ENCODE measurements around the gene AUTS2.
A peak's percentile ranks its signal among the peaks of the same experiment; 100 is the strongest.

The AUTS2 gene

DNA sequence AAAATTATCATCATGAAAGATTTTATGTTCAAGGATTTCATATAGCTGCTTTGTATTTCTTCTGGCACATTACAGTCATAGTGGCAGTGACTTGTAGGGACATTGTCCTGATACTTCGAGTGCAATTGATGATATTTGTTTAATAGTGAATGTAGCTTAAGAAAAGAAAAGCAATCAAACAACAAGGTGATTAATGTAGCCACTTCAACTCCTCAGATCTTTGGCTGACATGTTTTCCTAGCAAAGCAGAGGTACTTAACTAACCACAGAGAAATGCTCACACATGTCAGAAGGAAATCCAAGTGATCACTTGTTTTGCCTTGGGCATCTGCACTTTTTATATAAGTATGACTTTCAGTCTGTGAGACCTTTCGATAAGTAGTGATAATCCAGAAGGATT lies 470.3 kb downstream of the AUTS2 start:
- DNase-seq (ENCODE audit: low read depth), result no peak

GRCh38 chr7:70069977-70070376 lies 471.7 kb downstream of the AUTS2 start:
- no peak for DNase-seq (ENCODE audit: low read depth)

- no peak for DNase-seq (ENCODE audit: low read depth)
These were observed 473.5 kb downstream of the AUTS2 start for GRCh38 chr7:70071766-70072165.

DNA sequence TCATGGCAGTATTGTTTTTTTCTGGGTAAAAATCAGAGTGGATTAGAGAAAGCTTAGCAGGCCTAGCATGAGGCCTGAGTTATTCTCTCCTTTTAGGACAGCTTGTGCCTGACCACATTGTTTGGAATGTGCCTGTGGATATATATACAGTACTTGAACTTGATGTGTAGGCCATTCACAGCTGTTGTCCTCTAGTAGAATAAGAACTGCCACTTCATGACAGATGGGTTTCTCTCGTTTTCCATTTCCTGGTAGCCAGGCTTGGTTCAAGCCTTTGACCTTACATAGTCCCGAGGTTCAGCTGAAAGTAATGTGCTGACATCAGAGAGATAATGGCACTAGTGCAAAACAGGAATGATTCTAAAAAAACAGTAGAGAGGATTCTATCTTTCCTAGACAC lies 473.9 kb downstream of the AUTS2 start:
- peak; percentile 2 for DNase-seq (ENCODE audit: low read depth)

GRCh38 chr7:70076325-70076724 lies 478.1 kb downstream of the AUTS2 start:
- no peak for DNase-seq (ENCODE audit: low read depth)

DNA sequence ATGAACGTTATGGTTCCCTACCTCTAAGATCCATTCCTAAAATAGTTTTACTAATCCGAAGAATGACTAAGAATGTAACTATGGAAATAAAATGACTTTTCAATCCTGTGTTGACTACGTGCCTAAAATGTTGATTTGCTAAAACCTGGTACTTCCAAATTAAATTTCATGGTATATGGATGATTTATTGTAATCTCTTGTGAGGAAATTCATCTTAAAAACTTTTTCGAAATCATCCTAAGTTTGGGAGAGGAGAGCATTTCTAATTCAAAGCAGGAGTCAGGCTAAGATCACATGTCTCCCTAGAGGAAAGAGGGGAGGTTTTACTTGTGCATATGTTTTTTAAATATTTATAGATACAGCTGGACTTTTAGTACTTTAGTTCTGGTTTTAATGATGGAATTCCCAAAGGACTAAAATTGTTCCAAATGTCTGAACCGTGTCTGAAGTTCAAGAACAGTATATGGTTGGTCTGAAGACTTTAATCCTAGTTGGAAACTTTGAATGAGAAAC lies 483.9 kb downstream of the AUTS2 start:
- no peak for DNase-seq (ENCODE audit: low read depth)

GRCh38 chr7:70091362-70091761 lies 493.1 kb downstream of the AUTS2 start:
- DNase-seq (ENCODE audit: low read depth), result no peak

- DNase-seq (ENCODE audit: low read depth), result no peak
These were observed 494.3 kb downstream of the AUTS2 start for GRCh38 chr7:70092314-70093204.

GRCh38 chr7:70093205-70093904 lies 495.1 kb downstream of the AUTS2 start:
- DNase-seq (ENCODE audit: low read depth), result no peak

DNA sequence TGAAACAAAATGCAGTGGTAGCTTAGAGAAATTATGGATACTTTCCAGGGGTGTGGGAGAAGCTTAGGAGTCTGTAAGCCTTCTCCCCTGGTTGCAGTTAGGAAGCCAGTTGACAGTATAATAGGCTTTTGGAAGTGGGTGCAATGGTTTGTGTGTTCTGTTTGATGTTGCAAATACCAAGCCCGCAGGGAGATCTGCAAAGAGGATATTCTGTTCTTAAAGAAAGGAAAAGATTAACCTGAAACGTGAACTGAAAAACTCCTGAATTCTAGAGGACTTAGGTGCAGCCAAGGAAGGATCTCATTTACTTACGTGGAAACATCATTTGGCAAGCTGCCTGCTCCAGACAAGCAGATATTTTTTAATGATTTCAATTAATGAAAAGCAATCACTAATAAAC lies 496.6 kb downstream of the AUTS2 start:
- DNase-seq (ENCODE audit: low read depth), result no peak

DNA sequence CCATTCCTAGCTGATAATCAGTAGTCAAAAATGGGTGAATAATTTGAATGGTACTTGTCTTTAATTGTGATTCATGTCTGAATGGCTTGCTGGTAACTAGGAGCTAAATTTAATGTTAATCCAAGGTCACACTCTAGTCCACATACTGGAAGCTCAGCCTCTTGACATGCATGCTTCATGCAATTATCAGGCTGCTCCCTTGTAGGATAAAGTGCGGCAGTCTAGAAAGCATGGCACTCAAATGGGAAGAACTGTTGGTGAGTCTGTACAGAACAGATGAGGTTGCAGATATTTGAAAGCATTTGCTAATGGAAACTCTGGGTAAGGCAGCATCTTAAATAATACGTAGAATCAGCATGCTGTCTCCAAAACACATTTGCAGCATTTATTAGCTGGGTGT lies 499.4 kb downstream of the AUTS2 start:
- DNase-seq (ENCODE audit: low read depth), result no peak

GRCh38 chr7:70098133-70098561 lies 499.9 kb downstream of the AUTS2 start:
- DNase-seq (ENCODE audit: low read depth), result no peak

GRCh38 chr7:70098905-70099672 lies 500.8 kb downstream of the AUTS2 start:
- DNase-seq (ENCODE audit: low read depth), result no peak

DNA sequence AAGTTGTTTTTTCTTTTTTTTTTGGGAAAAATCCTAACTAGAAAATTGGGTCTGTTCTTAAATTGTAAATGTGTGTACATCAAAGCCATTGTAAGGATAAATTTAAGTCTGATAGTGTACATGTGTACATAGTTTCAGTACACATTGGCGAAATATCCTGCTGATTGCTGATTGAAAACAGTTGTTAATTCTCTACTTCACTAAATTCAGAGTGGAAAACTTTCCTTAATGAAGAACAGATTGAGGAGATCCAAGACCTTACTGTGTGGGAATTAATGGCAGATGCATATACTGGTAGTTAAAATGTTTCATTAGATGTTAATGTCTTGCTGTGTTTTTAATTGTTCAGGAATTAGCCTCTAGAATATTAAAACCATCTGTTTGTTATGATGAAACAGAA lies 506.0 kb downstream of the AUTS2 start:
- no peak for DNase-seq (ENCODE audit: low read depth)

DNA sequence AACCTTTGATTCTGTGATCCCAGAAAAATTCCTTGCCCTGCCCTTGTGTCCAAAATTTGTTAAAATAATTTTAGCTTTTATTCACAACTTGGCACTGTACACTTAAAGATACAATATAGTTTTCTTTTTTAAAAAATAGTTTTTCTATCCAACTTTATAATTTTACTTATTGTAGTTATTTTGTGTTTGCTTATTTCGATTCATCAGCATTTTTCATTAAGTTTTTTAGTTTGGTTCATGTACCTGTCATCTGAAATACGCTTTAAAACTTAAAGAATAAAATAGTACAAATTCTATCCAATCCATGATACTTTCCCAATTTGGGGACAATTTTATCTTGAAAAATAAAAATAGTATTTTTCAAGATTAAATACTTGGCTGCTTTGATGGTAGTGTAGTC lies 514.8 kb downstream of the AUTS2 start:
- no peak for DNase-seq (ENCODE audit: low read depth)

GRCh38 chr7:70113536-70113935 lies 515.3 kb downstream of the AUTS2 start:
- DNase-seq (ENCODE audit: low read depth), result no peak

DNA sequence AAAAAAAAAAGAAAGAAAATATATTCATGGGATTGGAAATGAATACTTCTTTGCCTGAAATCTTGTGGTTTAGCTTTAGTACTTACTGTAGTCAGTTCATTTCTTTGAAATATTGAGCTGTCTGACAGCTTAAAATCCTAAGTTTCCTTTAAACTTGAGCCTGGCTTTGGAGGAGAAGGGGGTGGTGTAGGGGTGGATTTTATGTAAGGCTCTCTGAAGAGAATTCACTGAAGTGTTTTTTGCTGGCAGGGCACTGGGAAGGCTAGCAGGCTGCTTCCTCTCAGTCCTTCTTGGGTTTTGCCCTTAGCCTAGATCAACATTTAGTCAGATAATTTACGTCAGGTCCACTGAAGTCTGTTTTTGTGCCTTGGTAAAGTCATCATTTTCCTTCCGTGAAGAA lies 516.5 kb downstream of the AUTS2 start:
- no peak for DNase-seq (ENCODE audit: low read depth)

DNA sequence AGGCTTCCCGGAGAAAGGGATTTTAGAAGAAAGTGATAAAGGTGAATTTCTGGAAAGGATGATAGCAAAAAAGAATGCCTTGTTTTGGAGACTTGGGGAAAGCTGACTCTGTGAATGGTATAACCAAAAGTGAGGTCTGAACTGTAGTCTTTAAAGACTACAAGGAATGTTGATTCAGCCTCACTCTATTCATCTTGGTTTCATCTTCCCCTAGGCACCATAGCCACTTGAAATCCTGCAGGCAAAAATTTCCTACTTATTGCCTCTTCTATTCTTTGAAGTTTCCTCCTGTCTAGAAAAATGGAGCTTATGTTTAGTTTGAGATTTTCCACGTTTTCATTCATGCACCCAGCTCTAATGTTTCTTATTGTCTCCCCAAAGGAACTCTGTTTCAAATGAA lies 518.0 kb downstream of the AUTS2 start:
- no peak for DNase-seq (ENCODE audit: low read depth)

- DNase-seq (ENCODE audit: low read depth), result no peak
These were observed 518.6 kb downstream of the AUTS2 start for GRCh38 chr7:70116867-70117266.

- DNase-seq (ENCODE audit: low read depth), result no peak
These were observed 522.6 kb downstream of the AUTS2 start for GRCh38 chr7:70120851-70121250.

GRCh38 chr7:70131817-70132216 lies 533.5 kb downstream of the AUTS2 start:
- no peak for DNase-seq (ENCODE audit: low read depth)

DNA sequence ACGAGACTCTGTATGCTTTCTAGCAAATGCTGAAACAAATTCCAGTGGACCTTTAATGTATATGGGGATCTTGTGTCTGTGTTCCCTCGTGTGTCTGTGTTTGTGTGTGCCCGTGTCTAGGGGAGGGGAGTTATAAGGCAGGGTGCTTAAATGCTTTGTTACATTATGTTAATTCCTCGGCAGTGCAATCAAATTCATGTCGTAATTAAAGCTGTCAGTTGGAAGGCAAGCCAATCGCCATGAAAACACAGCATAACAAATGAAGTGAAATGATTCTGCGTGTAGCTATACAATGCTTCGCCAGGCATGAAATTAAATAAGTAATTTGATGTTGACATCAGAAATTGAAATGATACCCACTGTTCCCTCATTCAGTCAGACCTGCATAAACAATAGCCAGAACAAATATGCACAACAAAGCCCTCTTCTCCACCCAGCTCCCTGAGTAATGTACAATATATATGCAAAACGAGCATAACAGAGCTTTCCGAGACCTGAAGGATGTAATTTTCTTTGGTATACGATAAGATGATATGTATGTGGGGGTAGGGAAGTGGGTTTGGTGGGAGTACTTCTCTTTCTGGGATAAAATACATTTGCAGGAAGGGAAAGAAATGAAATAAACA lies 534.1 kb downstream of the AUTS2 start:
- no peak for DNase-seq (ENCODE audit: low read depth)

All from amniotic epithelial cell (primary cell).